AG08395 (cell line): Measurements from ENCODE around the gene OR13C5.
"Not testable (repeated sequence)": the region's sequence is repeated elsewhere in the genome, so short reads cannot be mapped to it uniquely, and the experiment has no call there.

ENCODE experiments used
- DNase-seq: peaks from one replicate; pipeline ENCODE4 v3.0.0; 2012; ENCODE audit warnings: mixed read lengths, low spot score

Gene OR13C5, protein sequence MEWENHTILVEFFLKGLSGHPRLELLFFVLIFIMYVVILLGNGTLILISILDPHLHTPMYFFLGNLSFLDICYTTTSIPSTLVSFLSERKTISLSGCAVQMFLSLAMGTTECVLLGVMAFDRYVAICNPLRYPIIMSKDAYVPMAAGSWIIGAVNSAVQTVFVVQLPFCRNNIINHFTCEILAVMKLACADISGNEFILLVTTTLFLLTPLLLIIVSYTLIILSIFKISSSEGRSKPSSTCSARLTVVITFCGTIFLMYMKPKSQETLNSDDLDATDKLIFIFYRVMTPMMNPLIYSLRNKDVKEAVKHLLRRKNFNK

DNA sequence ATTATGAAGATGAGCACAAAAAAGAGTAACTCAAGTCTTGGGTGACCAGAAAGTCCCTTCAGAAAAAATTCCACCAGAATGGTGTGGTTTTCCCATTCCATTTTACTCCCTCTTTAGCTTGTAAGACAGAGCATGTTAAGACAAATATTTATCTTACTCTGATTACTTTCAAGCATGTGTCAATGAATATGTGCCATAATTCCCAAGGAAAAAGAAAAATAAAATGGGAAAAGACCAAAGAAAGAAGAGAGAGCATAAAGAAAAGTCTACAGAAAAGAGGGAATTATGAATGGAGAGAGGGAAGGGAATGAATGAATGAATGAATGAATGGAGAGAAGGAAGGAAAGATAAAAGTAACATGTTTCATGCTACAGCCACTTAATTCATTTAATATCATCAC, at the start of gene OR13C5:
Gene OR13C5 (minus strand): TSS at position 101 of the 400 bp plus-strand sequence. CDS start 0 bp downstream, at position 101.
- DNase-seq = not testable (repeated sequence)

DNA sequence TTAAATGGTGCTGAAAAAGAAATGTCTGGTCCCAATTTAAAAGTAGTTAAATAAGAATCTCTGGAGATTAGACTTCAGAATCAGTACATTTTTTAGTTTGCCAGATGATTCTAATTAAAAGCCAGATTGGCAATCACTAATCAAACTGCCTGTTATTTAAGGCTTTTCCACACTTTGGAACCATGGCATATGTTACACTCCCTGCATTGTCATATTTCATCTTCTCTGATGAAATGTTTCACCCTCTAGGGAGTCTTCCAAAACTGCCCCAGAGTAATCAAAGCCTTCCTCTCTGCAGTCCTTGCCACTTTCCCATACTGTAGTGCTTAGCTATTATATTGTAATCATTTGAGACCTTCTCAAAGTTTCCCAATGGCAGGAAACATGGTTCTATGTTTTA, 36.2 kb upstream of the OR13C5 start:
- no peak for DNase-seq

DNA sequence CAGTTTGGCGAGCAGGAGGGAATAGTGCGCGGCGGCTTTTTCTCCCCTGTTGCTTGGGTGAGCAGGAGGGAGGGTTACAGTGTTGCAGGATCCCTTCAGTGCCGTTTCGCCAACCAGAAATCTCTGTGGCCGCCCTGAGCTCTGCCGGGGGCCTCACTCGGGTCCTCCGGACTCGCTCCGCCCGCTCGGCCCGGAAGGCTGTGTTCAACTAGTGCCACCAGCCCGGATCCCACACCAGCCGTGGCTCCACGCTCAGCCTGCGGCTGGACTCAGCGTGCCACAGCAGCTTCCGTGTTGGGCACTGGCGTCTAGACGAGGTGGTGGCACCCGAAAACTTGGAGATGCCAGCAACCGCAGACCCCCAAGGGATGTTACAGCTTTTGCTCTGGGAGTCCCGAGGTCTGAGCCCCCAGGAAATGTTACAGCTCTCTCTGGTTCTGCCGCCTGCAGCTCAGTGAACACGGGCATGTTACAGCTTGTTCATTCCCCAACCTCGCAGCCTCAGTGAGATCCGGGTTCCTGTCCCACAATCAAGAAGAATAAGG, 34.8 kb upstream of the OR13C5 start:
- DNase-seq = no peak

DNA sequence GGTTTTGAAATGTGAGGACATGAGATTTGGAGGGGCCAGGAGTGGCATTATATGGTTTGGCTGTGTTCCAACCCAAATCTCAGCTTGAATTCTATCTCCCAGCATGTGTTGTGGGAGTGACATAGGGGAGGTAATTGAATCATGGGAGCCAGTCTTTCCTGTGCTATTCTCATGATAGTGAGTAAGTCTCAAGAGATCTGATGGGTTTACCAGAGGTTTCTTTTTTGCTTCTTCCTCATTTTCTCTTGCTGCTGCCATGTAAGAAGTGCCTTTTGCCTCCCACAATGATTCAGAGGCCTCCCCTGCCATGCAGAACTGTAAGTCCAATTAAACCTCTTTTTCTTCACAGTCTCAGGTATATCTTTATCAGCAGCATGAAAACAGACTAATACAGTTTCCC, 26.8 kb upstream of the OR13C5 start:
- not testable (repeated sequence) for DNase-seq

DNA sequence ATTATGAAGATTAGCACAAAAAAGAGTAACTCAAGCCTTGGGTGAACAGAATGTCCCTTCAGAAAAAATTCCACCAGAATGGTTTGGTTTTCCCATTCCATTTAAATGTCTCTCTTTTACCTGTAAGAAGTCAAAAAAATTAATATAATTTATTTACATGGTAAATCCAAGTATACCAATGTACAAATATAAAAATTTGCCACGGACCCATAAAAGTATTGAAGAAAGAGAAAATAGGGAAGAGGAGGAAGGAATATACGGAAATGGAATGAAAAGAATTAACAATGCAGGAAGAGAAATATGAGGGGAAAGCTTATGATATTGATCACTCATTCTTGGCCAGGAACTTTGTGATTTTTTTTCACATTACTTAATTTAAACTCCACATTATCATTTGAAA, 18.9 kb upstream of the OR13C5 start, which contains the start of gene OR13C9:
Gene OR13C9 (minus strand): TSS at position 101 of the 400 bp plus-strand sequence. CDS start 0 bp downstream, at position 101.
- DNase-seq = no peak

DNA sequence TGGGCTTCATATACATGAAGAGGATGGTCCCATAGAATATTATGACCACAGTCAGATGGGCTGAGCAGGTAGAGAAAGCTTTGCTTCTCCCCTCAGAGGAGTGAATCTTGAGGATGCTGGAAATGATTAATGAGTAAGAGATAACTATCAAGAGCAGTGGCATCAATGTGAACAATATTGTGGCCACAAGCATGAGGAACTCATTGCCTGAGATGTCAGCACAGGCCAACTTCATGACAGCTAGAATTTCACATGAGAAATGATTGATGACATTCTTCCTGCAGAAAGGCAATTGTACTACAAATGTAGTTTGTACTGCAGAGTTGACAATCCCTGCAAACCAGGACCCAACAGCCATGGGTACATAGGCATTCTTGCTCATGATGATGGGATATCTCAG, 18.2 kb upstream of the OR13C5 start:
- DNase-seq = no peak

DNA sequence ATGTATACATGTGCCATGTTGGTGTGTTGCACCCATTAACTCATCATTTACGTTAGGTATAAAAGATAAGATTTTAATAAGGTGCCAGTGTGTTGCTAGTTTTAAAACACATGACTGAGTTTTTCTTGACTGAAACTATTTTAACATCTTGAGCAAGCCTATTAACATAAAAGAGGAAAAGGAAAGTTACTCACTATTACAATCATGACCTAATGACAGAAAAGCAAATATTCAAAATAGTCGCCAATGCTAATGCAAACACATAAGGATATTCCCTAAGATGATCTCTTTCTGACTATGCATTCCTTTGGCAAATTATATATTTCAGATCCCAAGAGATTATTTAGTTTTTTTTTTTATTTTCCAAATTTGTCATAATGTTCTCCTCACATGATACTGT, 12.0 kb upstream of the OR13C5 start:
- DNase-seq = no peak

DNA sequence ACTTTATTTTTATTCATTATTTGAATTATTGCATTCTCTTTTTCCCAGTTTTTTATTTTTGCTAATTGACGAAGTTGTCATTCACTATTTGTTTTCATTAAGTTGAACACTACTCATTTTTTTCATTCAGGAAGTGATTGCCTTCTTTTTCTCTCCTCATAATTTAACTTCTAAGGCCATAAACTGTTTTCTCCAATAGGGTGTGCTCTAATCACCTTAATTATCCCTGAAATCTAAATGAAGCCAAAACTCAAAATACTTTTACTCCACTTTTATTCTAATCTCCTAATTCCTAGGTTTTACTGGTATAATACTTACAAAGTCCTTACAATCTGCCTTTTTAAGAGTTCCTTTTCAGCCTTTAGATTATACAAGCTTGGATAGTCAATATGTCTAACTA, 9.1 kb upstream of the OR13C5 start:
- no peak for DNase-seq

DNA sequence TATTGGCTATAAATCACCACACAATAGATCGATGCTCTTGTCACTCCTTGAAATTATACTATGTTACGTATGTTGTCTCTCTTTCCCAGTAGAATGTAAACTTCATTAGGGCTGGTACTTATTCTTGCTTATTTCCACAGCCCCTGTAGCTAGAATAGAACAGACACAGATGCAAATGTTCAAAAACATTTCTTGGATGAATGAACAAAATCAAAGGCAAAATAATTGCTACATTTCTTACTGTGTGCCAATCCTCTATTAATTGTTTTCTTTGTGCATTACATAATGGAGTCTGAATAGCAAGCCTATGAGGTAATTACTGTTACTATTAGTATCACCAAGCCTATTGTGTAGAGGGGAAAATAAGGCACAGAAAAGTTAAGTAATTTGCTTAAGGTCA, 6.9 kb upstream of the OR13C5 start:
- DNase-seq = no peak

DNA sequence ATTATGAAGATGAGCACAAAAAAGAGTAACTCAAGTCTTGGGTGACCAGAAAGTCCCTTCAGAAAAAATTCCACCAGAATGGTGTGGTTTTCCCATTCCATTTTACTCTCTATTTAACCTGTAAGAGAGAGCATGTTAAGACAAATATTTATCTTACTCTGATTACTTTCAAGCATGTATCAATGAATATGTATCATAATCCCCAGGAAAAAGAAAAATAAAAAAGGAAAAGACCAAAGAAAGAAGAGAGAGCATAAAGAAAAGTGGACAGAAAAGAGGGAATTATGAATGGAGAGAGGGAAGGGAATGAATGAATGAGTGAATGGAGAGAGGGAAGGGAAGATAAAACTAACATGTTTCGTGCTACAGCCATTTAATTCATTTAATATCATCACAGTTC, 6.3 kb upstream of the OR13C5 start, which contains the start of gene OR13C2:
Gene OR13C2 (minus strand): TSS at position 101 of the 400 bp plus-strand sequence. CDS start 0 bp downstream, at position 101.
- not testable (repeated sequence) for DNase-seq

DNA sequence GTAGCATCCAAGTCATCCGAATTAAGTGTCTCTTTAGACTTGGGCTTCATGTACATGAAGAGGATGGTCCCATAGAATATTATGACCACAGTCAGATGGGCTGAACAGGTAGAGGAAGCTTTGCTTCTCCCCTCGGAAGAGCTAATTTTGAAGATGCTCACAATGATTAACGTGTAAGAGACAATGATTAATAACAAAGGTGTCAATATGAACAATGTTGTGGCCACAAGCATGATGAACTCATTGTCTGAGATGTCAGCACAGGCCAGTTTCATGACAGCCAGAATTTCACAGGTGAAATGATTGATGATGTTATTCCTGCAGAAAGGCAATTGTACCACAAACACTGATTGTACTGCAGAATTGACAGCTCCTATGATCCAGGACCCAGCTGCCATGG, 5.6 kb upstream of the OR13C5 start:
- DNase-seq = no peak

DNA sequence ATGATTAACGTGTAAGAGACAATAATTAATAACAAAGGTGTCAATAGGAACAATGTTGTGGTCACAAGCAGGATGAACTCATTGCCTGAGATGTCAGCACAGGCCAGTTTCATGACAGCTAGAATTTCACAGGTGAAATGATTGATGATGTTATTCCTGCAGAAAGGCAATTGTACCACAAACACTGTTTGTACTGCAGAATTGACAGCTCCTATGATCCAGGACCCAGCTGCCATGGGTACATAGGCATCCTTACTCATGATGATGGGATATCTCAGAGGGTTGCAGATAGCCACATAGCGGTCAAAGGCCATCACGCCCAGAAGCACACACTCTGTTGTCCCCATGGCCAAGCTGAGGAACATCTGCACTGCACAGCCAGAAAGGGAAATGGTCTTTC, 464 bp downstream of the OR13C5 start:
- not testable (repeated sequence) for DNase-seq

DNA sequence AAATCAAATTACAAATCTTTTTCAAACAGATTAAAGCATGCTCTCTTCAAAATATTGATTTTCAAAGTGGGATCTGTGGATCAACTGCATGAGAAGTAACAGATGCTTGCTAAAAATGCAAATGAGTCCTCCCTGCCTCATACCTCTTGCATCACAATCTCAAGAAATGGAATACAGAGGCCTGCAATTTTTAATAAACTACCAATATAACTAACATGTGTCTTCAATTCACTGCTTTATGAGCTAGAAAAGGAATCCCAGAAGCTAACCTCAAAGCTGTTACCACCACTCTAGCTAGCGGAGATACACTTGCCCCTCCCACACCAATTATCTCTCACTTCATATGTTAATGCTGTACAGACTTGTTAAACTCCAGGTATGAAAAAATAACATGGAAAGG, 9.6 kb downstream of the OR13C5 start:
- no peak for DNase-seq

DNA sequence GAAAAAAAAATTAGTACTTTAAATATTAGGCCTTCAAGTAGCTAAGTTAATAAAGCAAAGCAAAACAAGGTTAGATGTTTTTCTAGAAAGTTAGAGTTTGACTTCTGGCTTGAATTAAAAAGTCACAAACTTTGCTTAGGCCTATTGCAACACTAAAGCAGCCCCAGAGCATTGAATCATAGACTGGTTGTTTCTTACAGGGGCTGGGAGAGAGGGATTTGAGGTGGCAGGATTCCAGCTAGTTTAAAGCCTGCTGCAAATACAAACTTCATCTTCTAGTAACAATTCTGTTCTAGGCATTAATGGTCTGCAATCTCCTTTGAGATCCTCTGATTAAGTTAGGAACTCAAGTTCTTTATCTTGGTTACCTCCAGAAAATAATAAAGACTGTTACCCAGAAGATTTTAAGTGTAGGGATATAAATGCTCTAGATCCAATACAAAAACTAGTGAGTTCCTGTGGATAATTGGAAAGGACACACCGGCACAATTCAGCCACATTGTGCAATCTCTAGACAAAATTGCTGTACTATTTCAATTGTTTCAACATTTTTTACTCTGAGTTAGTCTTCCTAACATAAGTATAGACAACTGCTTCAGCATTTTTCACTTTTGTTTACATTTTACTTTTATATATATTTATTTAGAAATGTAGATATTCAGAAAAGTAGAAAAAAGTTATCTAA, 12.6 kb downstream of the OR13C5 start:
- DNase-seq = no peak

DNA sequence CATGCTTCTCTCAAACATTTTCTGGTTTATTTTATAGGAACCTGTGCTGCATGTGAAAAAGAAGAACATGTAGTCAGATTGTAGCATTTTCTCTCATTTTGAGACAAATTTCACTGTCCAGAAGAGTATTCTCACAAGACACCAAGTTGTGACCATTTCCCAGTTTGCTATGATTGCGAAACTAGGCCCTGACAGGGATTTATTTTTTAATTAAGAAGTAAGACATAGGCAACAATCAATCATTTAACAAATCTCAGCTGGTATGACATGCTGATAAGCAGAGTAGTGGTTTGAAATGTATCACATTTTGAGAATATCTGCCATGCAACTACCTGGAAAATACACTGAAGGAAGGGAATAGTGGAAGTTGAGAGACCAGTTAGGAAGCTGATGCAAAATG, 18.7 kb downstream of the OR13C5 start:
- DNase-seq = no peak

DNA sequence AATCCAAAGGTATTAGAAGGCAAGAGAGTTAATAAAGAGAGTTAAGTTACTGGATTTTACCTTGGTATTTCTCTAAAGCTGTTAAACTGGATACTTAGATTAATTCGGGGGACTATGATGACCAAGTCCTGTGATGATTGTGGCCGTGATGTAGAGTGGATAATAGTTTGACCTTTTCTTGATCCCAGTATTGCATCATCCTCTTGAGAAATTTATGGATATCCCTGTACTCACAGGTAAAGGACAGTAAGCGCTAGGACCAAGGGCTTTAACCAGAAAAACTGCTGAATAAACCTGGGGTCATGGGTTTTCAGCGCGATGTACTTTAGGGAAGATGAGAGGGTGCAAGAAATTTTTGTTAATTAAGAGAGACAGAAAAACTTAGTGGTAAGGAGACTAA, 21.9 kb downstream of the OR13C5 start:
- no peak for DNase-seq

DNA sequence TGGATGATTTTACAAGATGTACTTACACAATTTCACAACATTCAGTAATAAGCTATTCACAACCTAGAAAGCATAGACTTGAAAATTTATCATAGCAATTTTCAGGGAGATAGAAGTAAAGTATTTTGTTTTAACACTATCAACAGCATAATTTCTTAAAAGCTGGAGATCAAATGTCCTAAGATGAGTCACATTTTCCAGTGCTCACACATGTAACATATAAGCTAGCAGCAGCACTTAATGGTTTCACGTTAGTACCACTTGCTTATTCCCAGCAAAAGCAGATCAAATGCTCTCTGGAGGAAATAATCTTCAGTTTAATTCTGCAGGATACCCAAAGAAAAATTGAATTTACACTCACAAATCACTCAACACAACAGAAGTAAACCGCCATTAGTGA, 23.8 kb downstream of the OR13C5 start:
- DNase-seq = no peak

DNA sequence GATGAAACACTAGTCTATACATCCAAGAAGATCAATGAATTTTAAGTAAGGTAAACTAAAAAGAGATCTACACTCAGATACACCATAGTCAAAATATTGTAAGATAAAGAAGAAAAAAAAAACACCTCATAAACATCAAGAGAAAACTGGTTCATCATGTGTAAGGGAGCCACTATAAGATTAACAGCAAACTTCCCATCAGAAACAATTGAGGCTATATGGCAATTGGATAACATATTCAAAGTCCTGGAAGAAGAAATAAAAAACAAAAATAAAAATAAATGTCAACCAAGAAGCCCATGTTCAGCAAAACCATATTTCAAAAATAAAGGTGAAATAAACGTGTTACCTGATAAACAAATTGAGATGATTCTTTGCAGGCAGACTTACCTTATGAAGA, 26.6 kb downstream of the OR13C5 start:
- no peak for DNase-seq

DNA sequence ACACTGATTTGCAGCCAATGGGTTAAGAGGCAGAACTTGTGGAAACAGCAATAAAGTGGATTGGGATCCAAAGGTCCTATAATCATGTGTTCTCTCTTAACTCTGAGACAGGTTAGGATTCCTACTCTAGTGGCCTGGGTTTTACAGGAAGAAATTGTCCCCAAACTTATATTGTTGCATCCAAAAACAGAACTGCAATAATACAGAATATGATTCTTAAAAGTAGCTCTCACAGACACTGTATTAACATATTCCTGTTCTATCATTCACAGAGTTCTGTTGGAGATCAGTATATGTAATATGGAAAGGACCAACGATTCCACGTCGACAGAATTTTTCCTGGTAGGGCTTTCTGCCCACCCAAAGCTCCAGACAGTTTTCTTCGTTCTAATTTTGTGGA, 30.3 kb downstream of the OR13C5 start, which contains the start of gene OR13C8:
Gene OR13C8 (plus strand): TSS at position 301 of the 400 bp plus-strand sequence. CDS start 0 bp downstream, at position 301.
- no peak for DNase-seq

DNA sequence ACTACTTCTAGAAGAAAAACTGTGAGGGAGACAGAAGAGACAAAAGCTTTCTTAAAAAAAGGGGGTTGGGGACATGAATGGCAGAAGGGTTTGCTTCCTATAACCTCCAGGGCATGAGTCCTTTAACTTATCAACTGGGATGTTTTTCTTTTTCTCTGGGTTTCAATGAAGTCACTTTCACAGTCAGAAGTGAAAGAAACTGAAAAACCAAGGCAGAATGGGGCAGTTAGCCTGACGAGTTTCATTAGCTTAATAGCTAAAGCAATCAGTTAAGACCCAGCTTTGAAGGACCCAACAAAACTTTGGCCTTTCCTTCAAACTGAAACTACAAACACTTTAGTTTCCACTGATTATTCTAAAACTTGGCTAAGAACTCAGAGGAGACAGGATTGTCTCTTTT, 34.9 kb downstream of the OR13C5 start:
- no peak for DNase-seq

DNA sequence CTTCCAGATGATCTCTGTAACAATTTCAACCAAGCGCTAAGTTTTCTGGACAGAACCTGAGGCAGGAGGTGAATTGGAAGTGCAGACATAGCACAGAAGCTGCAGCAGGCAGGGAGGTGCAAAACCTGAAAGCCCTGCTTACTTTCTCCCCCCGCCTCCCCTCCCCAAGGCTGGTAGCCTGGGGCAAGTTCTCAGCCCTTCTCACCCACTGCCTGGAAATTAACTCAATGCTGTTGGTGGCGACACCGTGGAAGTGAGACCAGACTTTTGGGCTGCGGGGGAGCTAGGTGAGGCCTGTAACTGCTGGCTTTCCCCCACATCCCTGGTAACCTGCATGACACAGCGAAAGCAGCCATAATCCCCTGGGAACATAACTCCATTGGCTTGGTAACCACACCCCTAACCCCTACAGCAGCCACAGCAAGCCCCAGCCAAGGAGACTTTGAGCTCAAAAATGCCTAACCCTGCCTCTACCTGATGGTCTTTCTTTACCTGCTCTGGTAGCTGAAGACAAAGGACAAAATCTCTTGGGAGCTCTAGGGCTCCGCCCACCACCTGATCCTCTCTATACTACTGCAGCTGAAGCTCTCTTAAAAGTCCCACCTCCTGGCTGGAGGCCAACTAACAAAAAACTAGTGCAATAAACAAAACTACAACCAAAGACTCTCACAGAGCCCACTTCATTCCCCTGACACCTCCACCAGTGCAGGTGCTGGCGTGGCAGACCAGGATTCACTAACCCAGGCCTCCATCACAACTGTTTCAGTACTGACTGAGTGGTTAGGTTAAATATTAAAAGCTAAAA, 42.2 kb downstream of the OR13C5 start:
- no peak for DNase-seq

DNA sequence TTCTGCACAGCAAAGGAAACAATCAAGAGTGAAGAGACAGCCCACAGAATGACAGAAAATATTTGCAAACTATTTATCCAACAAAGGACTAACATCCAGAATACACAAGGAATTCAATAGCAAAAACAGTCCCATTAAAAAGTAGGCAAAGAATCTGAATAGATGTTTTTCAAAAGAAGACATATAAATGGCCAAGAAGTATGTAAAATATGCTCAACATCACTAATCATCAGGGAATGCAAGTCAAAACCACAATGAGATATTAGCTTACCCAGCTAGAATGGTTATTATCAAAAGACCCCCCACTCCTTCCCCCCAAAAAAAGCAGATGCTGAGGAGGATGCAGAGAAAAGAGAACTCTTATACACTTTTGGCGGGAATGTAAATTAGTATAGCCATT, 43.7 kb downstream of the OR13C5 start:
- DNase-seq = no peak
